ENCODE results near the gene PELI2. TPM values are rescaled to one million over a fixed set of nuclear protein-coding genes. Genes with fewer than 3 reads are reported as not detected.

The PELI2 gene
- total and polyA plus RNA-seq, 2 of the 4 experiments (the other 2 are of a cell fraction): 6.0 to 36.7 TPM

DNA sequence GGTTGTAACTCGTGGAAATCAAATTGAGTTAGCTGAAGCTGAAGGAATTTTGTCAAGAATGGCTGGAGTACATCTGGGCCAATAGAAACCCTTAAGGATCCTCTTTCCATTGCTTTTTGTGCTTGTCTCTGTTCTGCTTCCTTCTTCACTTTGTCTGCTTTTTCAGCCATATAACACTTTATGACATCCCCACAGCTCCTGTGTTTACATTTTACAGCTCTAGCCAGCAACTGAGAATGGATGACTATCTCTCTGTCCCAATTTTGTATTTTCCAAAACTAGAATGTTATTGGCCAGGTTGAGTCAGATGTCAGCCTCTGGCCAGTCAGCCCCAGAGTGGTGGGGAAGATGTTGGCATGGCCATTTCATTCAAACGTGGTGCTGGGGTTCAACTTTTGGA lies 57.6 kb downstream of the PELI2 start:
- no peak overlapping the region for H3K14ac ChIP-seq (replicated peaks; ENCODE audit: low read depth, low read length)
- peaks cover 16% of the 10 kb centered on the region for H3K4me1 ChIP-seq (ENCODE audit: control insufficient read depth, insufficient read depth, low read length)
- H4K5ac ChIP-seq (ENCODE audit: low read depth, low read length): no peak overlapping the region
- peaks cover 31 to 67% of the 10 kb centered on the region in 2 experiments for H3K79me1 ChIP-seq (ENCODE audit: low read depth in 1 of 2, low read length in 2 of 2)
- DNase-seq (no peak), ATAC-seq (ENCODE audit: low read depth) (peak; percentile 36; the same call in 1 of the 2 replicates)
- no peak overlapping the region for H3K18ac ChIP-seq (ENCODE audit: low read depth, low read length)
- in situ Hi-C loops (cut with MboI; ENCODE audit: low sequenced_read_pairs) (no loop called here), dilution Hi-C loops (cut with HindIII; ENCODE audit: low sequenced_read_pairs, unreplicated experiment) (no loop called here), intact Hi-C loops (cut with micrococcal nuclease) (no loop called here)
- H2AK9ac ChIP-seq (replicated peaks; ENCODE audit: low read depth, low read length, poor library complexity): no peak overlapping the region
- H2AK5ac ChIP-seq (ENCODE audit: low read depth, low read length): no peak overlapping the region
- no peak overlapping the region for H4K91ac ChIP-seq (ENCODE audit: insufficient read depth, low read depth, low read length)
- no peak overlapping the region for H2BK20ac ChIP-seq (ENCODE audit: low read depth, low read length)
- H3K27ac ChIP-seq (ENCODE audit: insufficient read depth, low read length): no peak overlapping the region
- no peak overlapping the region for H3K4me2 ChIP-seq (ENCODE audit: low read depth, low read length)
- H2BK120ac ChIP-seq (ENCODE audit: low read depth, low read length): no peak overlapping the region
- no peak overlapping the region for H3K23ac ChIP-seq (ENCODE audit: low read depth, low read length)
- peaks cover 5% of the 10 kb centered on the region for H3K36me3 ChIP-seq (ENCODE audit: control insufficient read depth, insufficient read depth, low read length)
- no peaks in the 10 kb centered on the region for H3K27me3 ChIP-seq (ENCODE audit: control insufficient read depth, insufficient read depth, low read length)
- H3K9me3 ChIP-seq (ENCODE audit: control insufficient read depth, insufficient read depth, low read length): no peaks in the 10 kb centered on the region
- CTCF ChIA-PET: interaction anchor here (0.6 kb wide), 1 partner anchor 246 kb away, joined by 3 read pairs; no protein-coding TSS in a partner anchor
- H3K9me1 ChIP-seq (ENCODE audit: insufficient read depth, low read length): peaks cover 18% of the 10 kb centered on the region
- H2BK5ac ChIP-seq (ENCODE audit: low read depth, low read length, poor library complexity, severe bottlenecking): no peak overlapping the region
- no peak overlapping the region for H3K4me3 ChIP-seq (ENCODE audit: insufficient read depth, low read depth, low read length)
- no peak overlapping the region for H2BK15ac ChIP-seq (ENCODE audit: low read depth, low read length)
- no peak overlapping the region for H3K4ac ChIP-seq (ENCODE audit: low read depth, low read length)
- TF ChIP-seq POLR2A (IDR thresholded peaks at IDR 0.05; ENCODE audit: low read depth, low read length) (no peak), RCOR1 (IDR thresholded peaks at IDR 0.05; ENCODE audit: insufficient replicate concordance, low read length) (no peak), CTCF (conservative IDR thresholded peaks at IDR 0.05; ENCODE audit: low read depth, low read length) (no peak)
- TF ChIP-seq, protein P1, sequence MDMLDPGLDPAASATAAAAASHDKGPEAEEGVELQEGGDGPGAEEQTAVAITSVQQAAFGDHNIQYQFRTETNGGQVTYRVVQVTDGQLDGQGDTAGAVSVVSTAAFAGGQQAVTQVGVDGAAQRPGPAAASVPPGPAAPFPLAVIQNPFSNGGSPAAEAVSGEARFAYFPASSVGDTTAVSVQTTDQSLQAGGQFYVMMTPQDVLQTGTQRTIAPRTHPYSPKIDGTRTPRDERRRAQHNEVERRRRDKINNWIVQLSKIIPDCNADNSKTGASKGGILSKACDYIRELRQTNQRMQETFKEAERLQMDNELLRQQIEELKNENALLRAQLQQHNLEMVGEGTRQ (IDR thresholded peaks at IDR 0.05; ENCODE audit: low read depth, low read length): 0 out of 2 replicates have a peak, but pooled peaks have one; percentile 32
- H2AFZ ChIP-seq (replicated peaks; ENCODE audit: low read length, poor library complexity): no peak overlapping the region
- POLR2A ChIA-PET (ENCODE audit: unreplicated experiment): no interaction called here
- H3K56ac ChIP-seq (ENCODE audit: extremely low read depth, insufficient read depth, low read length): no peak overlapping the region
- no peak overlapping the region for H3K9ac ChIP-seq (ENCODE audit: low read depth, low read length)
- BruUV-seq (replicated peaks): no TSS peak
- no CpG with 5 or more reads among the region's 2 CpGs for WGBS, 2 experiments (ENCODE audit: extremely low coverage in 2 of 2, insufficient read length in 1 of 2)
- H4K20me1 ChIP-seq (ENCODE audit: insufficient read depth, low read length): peaks cover 6% of the 10 kb centered on the region; the same call in 1 of the 2 replicates
- H4K8ac ChIP-seq (ENCODE audit: low read depth in 2 of 2, low read length in 2 of 2): no peak overlapping the region
